Keratinocyte (primary cell): ENCODE data around the gene DPH7. TPM values are rescaled to one million over a fixed set of nuclear protein-coding genes. Genes with fewer than 3 reads are reported as not detected.
A peak's percentile ranks its signal among the peaks of the same experiment; 100 is the strongest.
"Not testable (repeated sequence)": the region's sequence is repeated elsewhere in the genome, so short reads cannot be mapped to it uniquely, and the experiment has no call there.

Experiments used
- DNase-seq: peaks from one replicate; pipeline ENCODE4 v3.0.0-alpha.2; 2011; ENCODE audit warnings: low read depth, missing footprints, low spot score
- FAIRE-seq: peaks from 2 replicates; lab custom pipeline; 2011; peaks lifted over from hg19 to GRCh38; lab: Jason Lieb, UNC
- H2AFZ ChIP-seq: 2 replicates; pipeline ENCODE4 v1.6.0; 2012; ENCODE audit warnings: low read length, control low read depth, inconsistent platforms; ENCODE audit not compliant: control insufficient read depth
- H3K27ac ChIP-seq: 2 replicates; pipeline ENCODE4 v1.5.1; 2011; ENCODE audit warnings: low read length; ENCODE audit not compliant: control insufficient read depth, insufficient read depth
- H3K27me3 ChIP-seq: 3 replicates; pipeline ENCODE4 v1.6.0; 2011; ENCODE audit warnings: low read length; ENCODE audit not compliant: control insufficient read depth, insufficient read depth; ENCODE audit errors: extremely low read depth
- H3K36me3 ChIP-seq, 2 experiments: 2 replicates in 1 of 2; 3 replicates in 1 of 2; pipeline ENCODE4 v1.5.1; 2011; ENCODE audit warnings: low read length in 2 of 2, mild to moderate bottlenecking in 1 of 2; ENCODE audit not compliant: control insufficient read depth in 2 of 2, insufficient read depth in 2 of 2; ENCODE audit errors: extremely low read depth in 1 of 2
- H3K4me1 ChIP-seq: 3 replicates; pipeline ENCODE4 v1.5.1; 2011; ENCODE audit warnings: low read length; ENCODE audit not compliant: control insufficient read depth, insufficient read depth; ENCODE audit errors: extremely low read depth
- H3K4me2 ChIP-seq: 3 replicates; pipeline ENCODE4 v1.6.0; 2011; ENCODE audit warnings: low read depth, low read length; ENCODE audit not compliant: control insufficient read depth, insufficient read depth; ENCODE audit errors: extremely low read depth
- H3K4me3 ChIP-seq, 3 experiments: fragments of 200-600 bp in 1 of 3; sonication (generic) in 1 of 3; 2 replicates in 2 of 3; 3 replicates in 1 of 3; pipeline ENCODE4 v1.5.1; 2011 to 2016; ENCODE audit warnings: low read length in 3 of 3, mild to moderate bottlenecking in 3 of 3, control low read depth in 2 of 3, inconsistent platforms in 1 of 3, low read depth in 1 of 3, mixed read lengths in 1 of 3, mixed run types in 1 of 3, moderate library complexity in 1 of 3; ENCODE audit not compliant: control insufficient read depth in 2 of 3, insufficient read depth in 2 of 3; ENCODE audit errors: extremely low read depth in 1 of 3
- H3K79me2 ChIP-seq: 2 replicates; pipeline ENCODE4 v1.6.0; 2012; ENCODE audit warnings: low read length; ENCODE audit not compliant: control insufficient read depth, insufficient read depth
- H3K9ac ChIP-seq: 3 replicates; pipeline ENCODE4 v1.6.0; 2011; ENCODE audit warnings: low read length; ENCODE audit not compliant: control insufficient read depth, insufficient read depth; ENCODE audit errors: extremely low read depth
- H3K9me1 ChIP-seq: 3 replicates; pipeline ENCODE4 v1.6.0; 2011; ENCODE audit warnings: low read length; ENCODE audit not compliant: control insufficient read depth, insufficient read depth; ENCODE audit errors: extremely low read depth
- H3K9me3 ChIP-seq: 2 replicates; pipeline ENCODE4 v1.5.1; 2012; ENCODE audit warnings: low read depth, low read length; ENCODE audit not compliant: control insufficient read depth
- H4K20me1 ChIP-seq: 3 replicates; pipeline ENCODE4 v1.6.0; 2011; ENCODE audit warnings: low read length; ENCODE audit not compliant: control insufficient read depth, insufficient read depth; ENCODE audit errors: extremely low read depth
- CTCF ChIP-seq, 3 experiments: IDR thresholded peaks in 1 of 3; conservative IDR thresholded peaks in 1 of 3; optimal IDR thresholded peaks in 1 of 3; 2 replicates in 2 of 3; 3 replicates in 1 of 3; pipeline versions ENCODE3 to v1.5.1; 2011; ENCODE audit warnings: low read length in 3 of 3, mild to moderate bottlenecking in 3 of 3, moderate library complexity in 2 of 3, control low read depth in 1 of 3, inconsistent platforms in 1 of 3; ENCODE audit not compliant: insufficient read depth in 2 of 3; ENCODE audit errors: extremely low read depth in 1 of 3
- EZH2 ChIP-seq: IDR thresholded peaks from one replicate; pipeline ENCODE4 v1.6.1; 2012; ENCODE audit warnings: inconsistent platforms, mild to moderate bottlenecking, low read length, moderate library complexity
- dilution Hi-C: fragments of 300-500 bp; cut with MboI; formaldehyde crosslinking; loops from one replicate; pipeline ENCODE4 v1.7.0; 2020; ENCODE audit warnings: low sequenced_read_pairs; ENCODE audit not compliant: extremely low pct_ligation_motif_present
- polyA minus RNA-seq, 3 experiments: library from RNA; depleted of rRNA, polyadenylated mRNA; stranded (reverse); fragments of >200 nt; gene quantifications; 1 replicate in 1 of 3; 2 replicates in 1 of 3; 3 replicates in 1 of 3; pipeline ENCODE4 v1.2.3, GENCODE V29; 2011
- polyA plus RNA-seq, 5 experiments: library from polyadenylated mRNA; depleted of rRNA in 3 of 5; stranded (reverse) in 3 of 5; stranded (forward) in 1 of 5; unstranded in 1 of 5; fragments of >200 nt; gene quantifications; 1 replicate in 1 of 5; 2 replicates in 3 of 5; 3 replicates in 1 of 5; pipeline versions ENCODE4 v1.2.1 to v1.2.3, GENCODE V29; 2011 to 2012; ENCODE audit warnings: missing spikeins in 2 of 5, low read depth in 1 of 5, low replicate concordance in 1 of 5

Gene DPH7
- polyA plus RNA-seq (25.3 to 32.4 TPM (median 26.2 TPM) in 3 replicates), polyA minus RNA-seq (17.8 to 19.1 TPM (median 19.0 TPM) in 3 replicates)
- 20.2 TPM for polyA plus RNA-seq (2011; ENCODE audit: low read depth)
- polyA plus RNA-seq (2011; cell fraction: cytosol; rRNA removed) = 16.1 and 19.9 TPM in 2 replicates
- 68.3 and 79.1 TPM in 2 replicates for polyA plus RNA-seq (2011; cell fraction: nucleus; rRNA removed)
- polyA plus RNA-seq (2012; ENCODE audit: low replicate concordance) = 16.9 and 26.9 TPM in 2 replicates
- 13.0 TPM for polyA minus RNA-seq (2011; cell fraction: cytosol; rRNA and poly(A)+ RNA removed)
- 15.3 and 20.4 TPM in 2 replicates for polyA minus RNA-seq (2011; cell fraction: nucleus; rRNA and poly(A)+ RNA removed)

DNA sequence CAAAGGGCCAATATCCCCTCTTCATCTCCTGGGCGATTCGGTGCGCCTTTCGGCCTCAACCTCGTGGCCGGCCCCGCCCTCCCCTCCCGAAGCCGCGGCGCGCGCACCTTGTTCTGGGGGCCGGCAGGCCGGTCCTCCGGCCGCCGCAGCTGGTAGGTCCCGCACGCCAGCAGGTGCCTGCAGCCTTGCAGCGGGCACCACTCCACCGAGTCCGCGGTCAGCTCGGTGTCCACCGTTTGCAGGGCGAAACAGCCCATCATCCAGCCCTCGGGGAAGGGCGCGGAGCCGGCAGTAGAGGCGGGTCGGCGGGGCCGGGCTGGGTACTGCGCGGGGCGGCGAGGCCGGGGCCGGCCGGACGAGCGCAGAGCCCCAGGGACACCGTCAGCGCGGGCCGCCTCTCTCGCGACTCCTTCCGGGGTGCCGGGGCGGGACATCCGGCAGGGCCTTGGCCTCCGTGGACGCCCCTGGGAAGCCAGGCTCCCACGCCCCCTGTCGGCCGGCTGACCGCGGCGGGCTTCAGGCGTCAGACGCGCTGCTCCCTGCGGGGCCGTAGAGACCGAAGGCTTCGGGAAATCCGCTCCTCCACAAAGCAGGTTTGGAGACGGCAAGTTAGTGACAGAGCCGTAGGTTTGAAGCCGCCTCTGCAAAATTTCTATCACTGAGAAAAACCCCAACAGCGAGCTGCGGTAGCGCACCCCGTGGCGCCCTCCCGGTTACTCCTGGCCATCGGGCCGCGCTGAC is at the start of gene DPH7:
DPH7 (minus strand) TSS at position 408 of the 741 bp plus-strand sequence; CDS start at position 260, 148 bp downstream.
- TF ChIP-seq EZH2 (no peak), CTCF (optimal IDR thresholded peaks at IDR 0.05 in 1 of 3, IDR thresholded peaks at IDR 0.05 in 1 of 3, conservative IDR thresholded peaks at IDR 0.05 in 1 of 3; ENCODE audit: extremely low read depth in 1 of 3, insufficient read depth in 2 of 3, low read length in 3 of 3) (peak; percentile 76 to 95 (median 94))
- dilution Hi-C loops = no loop called here
- FAIRE-seq = no peak

DNA sequence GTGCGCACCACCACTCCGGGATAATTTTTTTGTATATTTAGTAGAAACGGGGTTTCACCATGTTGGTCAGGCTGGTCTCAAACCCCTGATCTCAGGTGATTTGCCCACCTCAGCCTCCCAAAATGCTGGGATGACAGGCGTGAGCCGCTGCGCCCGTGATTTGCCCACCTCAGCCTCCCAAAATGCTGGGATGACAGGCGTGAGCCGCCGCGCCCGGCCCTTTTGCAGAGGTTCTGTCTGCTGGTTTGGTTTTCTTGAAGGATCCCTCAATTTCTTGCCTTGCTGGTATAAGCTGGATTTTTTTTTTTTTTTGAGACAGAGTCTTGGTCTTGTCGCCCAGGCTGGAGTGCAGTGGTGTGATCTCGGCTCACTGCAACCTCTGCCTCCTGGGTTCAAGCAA is 48.7 kb upstream of the DPH7 start:
- FAIRE-seq, H4K20me1 ChIP-seq, DNase-seq: not testable (repeated sequence)

More for the DNA sequence above, at the start of gene DPH7:
- H3K27me3 ChIP-seq = no peaks in the 10 kb centered on the region
- H3K9me3 ChIP-seq = no peaks in the 10 kb centered on the region
- peak within 1 kb of the TSS; percentile 81 for H3K4me2 ChIP-seq
- no peaks in the 10 kb centered on the region for H3K9me1 ChIP-seq
- DNase-seq = no peak
- peaks cover 27% of the 10 kb centered on the region for H3K4me1 ChIP-seq
- peak within 1 kb of the TSS; percentile 87 to 90 (median 89) for H3K4me3 ChIP-seq
- peaks cover 30 to 41% of the 10 kb centered on the region in 2 experiments for H3K36me3 ChIP-seq
- H2AFZ ChIP-seq = peak within 1 kb of the TSS; percentile 82
- H3K27ac ChIP-seq = peak within 1 kb of the TSS; percentile 45
- no peaks in the 10 kb centered on the region for H4K20me1 ChIP-seq
- peak within 1 kb of the TSS; percentile 74 for H3K9ac ChIP-seq
- H3K79me2 ChIP-seq = peaks cover 37% of the 10 kb centered on the region

More for the DNA sequence above, 48.7 kb upstream of the DPH7 start:
- H3K4me2 ChIP-seq, H3K9me1 ChIP-seq, H3K36me3 ChIP-seq, H3K9me3 ChIP-seq, H3K27ac ChIP-seq, H3K4me3 ChIP-seq, dilution Hi-C loops, H3K9ac ChIP-seq, H3K4me1 ChIP-seq, H2AFZ ChIP-seq, H3K27me3 ChIP-seq: not testable (repeated sequence)
- H3K79me2 ChIP-seq = peaks cover 95% of the 10 kb centered on the region
